Bone marrow (tissue), 2 donors: Measurements from ENCODE around the gene PODXL2.

Experiments used
- DNase-seq, 2 donors: peaks; one replicate each; lab custom pipeline; 2025; lab: John Stamatoyannopoulos, UW

Gene PODXL2

DNA sequence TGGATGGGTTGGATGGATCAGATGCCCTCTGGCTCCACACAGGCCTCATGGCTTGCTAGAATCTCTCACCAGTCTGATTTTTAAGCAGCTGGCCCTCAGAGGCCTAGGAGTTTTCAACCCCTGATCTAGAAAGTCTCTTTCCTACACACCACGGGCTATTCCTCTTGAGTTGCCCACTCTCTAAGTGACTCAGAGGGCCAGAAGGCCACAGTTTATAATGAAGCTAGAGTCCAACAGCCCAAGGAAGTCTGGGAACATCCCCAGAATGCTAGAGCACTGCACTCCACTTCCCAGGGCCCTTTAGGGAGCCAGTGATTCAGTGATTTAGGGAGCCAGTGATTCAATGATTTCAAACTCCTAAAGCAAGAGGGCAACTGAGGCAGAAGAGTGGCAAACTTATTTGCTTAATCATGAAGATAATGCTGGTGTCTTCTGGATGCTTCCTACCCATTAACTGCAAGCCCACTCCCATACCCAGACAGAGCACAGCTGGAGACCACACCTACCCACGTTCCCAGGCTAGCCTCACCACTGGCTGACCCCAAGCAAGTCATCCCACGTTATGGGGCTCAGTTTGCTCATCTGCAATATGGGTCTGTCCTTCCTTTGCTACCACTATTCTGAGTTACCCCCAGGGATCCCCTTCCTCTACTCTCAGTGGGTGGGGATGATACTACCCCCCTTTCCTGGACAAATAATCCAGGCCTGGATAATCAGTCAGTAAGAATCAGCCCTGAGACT, 80.5 kb downstream of the PODXL2 start:
- DNase-seq: no peak

GRCh38 chr3:127710155-127710941, 81.4 kb downstream of the PODXL2 start:
- DNase-seq: no peak

DNA sequence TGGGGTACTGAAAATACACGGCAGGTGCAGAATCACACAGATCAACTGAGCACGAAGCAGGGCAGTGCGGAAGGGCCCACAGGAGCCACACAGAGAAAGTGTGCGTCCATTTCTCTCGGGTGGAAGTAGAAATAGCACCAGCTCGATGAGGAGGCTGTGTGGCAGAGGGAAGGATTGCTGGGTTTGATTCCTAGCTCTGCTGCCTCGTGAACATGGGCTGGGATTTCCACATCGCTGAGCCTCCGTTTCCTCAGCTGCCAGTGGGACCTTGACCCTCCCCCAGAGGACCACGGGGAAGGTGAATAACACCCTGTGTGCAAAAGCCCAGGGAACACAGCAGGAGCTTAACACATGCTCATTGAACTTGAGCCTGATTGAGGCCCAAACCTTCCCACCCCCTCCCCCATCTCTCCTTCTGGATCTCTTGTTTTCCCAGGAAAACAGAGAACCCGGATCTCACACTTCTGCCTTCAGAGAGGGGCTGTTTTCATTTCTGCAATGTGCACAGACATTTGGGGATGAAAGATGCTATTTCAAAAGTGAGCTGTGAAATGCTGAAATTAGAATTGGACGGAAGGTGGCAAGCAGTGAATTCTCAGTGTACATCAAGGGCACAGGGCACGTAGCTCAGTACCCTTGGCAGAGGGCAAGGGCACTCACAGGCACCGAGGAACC, 82.2 kb downstream of the PODXL2 start:
- DNase-seq: no peak

DNA sequence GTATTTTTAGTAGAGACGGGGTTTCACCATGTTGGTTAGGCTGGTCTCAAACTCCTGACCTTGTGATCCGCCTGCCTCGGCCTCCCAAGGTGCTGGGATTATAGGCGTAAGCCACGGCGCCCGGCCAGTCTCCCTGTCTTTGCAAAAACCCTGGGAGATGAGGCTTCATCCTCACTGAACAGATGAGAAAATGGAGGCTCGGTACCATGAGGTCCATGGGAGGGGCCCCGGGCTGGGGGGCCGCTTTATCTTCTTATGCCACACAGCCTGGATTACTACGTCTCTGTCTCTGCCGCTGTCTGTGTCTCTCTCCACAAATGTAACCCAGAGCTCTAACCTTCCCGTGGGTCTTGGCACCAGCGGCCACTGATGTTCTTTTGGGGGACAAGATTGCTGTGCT, 82.9 kb downstream of the PODXL2 start:
- no peak for DNase-seq

- no peak for DNase-seq
Observed at GRCh38 chr3:127712461-127712860, 83.5 kb downstream of the PODXL2 start.

DNA sequence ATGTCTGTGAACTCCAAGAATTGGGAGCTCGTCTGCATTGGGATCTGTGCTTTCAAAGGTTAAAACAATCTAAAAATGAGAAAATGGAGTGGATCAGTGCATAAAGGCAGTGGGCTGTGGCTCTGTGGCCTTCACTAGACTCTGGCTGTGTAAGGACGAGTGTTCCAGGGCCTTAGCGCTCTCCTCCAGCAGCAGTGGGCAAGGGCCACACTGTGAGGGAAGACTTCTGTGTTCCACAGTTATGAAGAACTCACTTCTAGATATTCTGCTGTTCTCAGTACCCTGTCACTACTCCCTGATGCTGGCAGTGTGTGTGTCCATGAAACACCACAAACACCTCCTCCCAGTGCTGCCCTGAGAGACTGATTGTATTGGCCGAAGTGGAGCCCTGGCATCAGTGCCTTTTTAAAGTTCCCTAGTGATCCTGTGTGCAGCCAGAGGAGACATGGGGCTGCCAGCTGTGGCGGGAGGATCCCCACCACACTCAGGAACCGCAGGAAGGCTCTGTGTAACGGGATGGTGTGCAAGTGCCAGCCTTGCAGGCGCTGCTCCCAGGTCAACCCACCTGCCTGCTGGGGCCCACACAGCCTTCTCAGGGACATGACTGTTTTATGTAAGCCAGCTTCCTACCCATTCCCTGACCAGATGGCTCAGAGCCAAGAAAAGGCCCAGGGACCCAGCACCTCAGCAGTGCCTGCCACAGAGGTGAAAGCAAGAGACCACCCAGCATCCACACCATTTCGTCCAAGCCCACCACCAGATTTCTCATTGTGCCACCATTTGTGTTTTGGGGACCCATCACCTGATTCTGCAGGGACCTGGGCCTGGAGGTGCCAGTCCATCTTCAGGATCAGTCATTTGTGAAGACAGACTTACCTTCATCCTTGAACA, 84.1 kb downstream of the PODXL2 start:
- DNase-seq: no peak

GRCh38 chr3:127714125-127714571, 85.2 kb downstream of the PODXL2 start:
- no peak for DNase-seq

DNA sequence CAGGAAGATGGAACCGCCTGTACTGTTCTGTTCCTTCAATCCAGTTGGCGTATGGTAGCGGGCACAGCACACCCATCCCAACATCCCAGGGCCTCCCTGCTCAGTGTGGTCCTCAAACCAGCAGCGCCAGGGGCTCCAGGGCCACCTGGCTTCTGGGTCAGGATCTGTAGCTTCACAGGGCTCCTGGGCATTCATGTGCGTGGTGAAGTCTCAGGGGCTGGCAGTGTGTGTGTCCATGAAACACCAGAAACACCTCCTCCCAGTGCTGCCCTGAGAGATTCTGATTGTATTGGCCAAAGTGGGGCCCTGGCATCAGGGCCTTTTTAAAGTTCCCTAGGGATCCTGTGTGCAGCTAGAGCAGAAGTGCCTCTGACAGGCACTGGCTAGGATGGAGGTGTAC, 85.9 kb downstream of the PODXL2 start:
- DNase-seq: no peak

DNA sequence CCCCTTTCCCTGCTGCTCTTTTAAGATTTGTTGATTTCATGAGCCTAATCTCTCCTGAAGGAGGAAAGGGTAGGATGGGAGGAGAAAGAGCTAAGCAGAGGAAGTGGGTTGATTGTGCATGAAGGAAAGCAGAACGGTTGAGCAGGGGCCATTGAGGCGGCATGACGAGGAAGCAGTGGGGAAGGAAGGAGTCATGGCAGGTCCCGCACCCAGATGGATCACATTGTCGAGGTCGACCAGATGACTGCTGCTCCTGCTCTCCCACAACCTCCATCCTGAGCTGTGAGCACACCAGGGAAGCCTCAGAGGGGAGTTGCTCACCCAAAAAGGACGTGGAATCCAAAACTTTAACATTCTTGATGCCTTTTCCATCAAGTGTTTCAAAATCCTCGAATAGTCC, 86.5 kb downstream of the PODXL2 start:
- no peak for DNase-seq

DNA sequence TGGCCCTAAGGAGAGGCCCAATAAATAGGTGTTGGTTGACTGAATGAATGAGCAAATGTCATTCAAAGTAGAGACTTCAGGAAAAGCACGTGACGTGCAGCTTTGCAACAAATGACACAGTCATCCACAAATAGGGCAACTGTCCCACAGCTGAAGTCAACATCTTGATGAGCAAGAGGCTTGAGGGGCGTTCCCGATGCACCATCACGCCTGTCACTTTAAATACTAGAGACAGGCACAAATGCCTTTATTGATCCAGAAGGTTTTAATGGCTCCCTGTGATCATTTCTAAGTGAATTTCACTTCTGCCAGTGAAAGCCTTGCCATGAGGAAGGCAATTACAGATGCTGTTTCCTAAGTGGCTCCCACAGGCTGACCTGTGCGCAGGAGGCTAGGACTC, 87.4 kb downstream of the PODXL2 start:
- no peak for DNase-seq

- DNase-seq: no peak
Observed at GRCh38 chr3:127717357-127718244, 88.6 kb downstream of the PODXL2 start.

DNA sequence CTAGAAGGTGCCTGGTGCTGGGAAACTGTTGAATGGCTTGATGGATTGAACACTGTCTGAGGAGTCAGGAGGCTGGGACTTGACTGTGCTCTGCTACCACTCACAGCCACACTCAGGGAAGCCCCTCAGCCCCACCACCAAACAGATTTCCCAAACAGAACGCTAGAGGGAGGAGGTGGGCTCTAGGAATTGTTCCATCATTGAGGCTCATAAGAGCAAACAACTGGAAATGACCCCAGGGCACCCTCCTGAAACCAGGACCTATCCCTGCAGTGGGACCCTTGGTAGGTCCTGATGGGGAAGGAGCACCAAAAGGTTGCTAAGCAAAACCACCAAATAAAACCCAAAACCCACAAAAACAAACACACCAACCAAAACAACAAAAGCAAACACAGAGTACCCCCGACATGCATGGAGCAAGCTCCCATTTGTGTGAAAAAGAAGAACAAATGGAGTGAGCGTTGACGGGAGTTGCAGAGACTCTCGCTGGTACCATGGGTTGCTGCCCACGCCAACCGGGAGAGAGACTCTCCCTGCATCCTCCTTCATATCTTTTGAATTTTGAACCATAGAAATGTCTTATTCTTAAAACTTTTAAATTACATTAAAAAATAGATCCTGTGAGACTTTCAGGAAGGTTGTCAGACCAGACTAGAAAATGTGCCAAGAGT, 89.4 kb downstream of the PODXL2 start:
- no peak for DNase-seq

GRCh38 chr3:127718916-127719290, 89.9 kb downstream of the PODXL2 start:
- no peak for DNase-seq

- DNase-seq: no peak
Observed at GRCh38 chr3:127719369-127719768, 90.4 kb downstream of the PODXL2 start.

- DNase-seq: no peak
Observed at GRCh38 chr3:127720161-127720823, 91.3 kb downstream of the PODXL2 start.

DNA sequence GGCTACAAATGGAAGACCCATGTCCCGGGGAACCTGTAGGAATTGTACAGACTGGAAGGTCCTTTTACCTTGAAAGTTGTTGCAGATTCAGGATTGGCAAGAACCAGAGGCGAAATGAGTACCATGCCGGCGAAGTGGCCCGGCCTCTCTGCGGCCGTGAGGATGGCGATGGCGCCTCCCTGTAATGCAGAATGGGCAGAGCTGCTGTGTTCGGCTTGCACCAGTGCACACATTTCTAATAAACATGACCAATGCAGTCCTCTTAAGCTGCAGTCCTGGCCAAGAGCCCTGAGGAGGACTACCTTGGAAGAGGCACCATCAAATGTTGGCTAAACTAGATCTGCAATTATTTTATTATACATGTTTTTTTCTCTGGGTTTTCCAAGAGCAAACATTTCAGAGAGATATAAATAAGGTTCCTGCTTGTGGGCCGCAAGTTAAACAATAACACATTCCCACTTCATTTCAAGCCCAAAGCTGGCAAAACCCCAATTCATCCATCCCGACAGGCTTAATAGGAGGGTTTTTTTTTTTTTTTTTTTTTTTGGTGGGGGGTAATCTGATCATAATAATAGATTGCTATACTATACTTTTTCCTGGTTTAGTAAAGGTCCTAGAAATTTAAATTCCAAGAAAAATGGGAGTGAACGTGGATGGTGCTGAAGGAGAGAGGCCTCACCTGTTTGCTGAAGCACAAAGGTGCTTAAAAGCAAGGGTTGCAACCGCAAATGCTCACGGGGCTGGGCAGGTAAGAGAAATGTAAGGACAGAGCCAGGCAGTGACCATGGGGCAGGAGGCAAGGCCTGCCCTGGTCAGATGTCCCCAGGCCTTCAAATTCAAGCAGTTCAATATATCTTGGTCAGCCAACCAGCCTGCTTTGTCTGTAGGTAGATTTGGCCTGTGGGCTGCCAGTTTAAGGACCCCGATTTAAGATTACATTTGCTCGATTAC, 92.3 kb downstream of the PODXL2 start:
- no peak for DNase-seq

DNA sequence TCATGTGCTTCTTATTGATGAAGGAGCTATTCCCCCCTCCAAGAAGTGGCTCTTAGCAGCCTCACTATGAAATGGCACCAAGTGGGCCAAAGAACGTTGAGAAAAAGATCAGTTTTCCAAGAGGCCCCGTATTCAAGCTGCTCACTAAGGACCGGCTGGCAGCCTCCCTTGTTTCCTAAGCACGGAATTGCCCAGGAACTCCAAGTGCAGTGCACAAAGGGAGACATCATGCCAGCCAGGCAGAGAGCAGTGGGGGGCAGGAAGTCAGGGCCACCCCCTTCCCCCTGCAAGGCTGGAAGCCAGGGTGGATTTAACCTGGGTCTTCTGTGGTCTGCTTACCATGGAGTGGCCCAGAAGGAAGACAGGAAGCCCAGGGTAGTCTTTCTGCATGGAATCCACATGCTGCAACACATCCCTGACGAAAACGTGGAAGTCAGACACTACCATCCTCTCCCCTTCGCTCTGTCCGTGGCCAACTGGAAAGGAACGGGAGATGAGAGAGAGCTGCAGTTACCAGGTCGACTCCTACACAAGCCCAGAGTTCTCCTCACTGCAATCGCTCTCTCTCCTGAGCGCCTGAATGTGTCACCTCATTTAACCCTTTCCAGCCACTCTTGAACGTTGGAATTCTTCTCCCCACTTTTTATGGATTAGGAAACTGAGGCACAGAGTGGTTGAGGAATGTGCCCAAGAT, 93.3 kb downstream of the PODXL2 start:
- DNase-seq: no peak
